CD14-positive monocyte (primary cell): ENCODE results near the gene CYRIA. TPM values are rescaled to one million over a fixed set of nuclear protein-coding genes. Genes with fewer than 3 reads are reported as not detected.

Source experiments
- DNase-seq, 3 donors: peaks; one replicate each; pipeline ENCODE4 v3.0.0-alpha.2; 2011 to 2022
- H2AFZ ChIP-seq: 2 replicates; pipeline ENCODE4 v1.6.0; 2012; ENCODE audit warnings: mild to moderate bottlenecking, low read depth, low read length, inconsistent platforms; ENCODE audit not compliant: insufficient read depth, poor library complexity, severe bottlenecking
- H3K27ac ChIP-seq, 2 donors: 1 replicate in 1 of 2; 2 replicates in 1 of 2; pipeline ENCODE4 v1.5.1; 2012 to 2013; ENCODE audit warnings: low read length in 2 of 2, control low read depth in 1 of 2, inconsistent platforms in 1 of 2, low read depth in 1 of 2, mild to moderate bottlenecking in 1 of 2
- H3K27me3 ChIP-seq, 2 donors: one replicate each; pipeline versions ENCODE4 v1.6.0 to v1.6.1; 2011 to 2013; ENCODE audit warnings: low read length in 2 of 2; ENCODE audit not compliant: control insufficient read depth in 2 of 2, insufficient read depth in 2 of 2
- H3K36me3 ChIP-seq, 2 donors: replicated peaks in 1 of 2; 1 replicate in 1 of 2; 2 replicates in 1 of 2; pipeline versions ENCODE4 v1.5.1 to v1.6.1; 2012 to 2013; ENCODE audit warnings: low read length in 2 of 2, control low read depth in 1 of 2, inconsistent platforms in 1 of 2, mild to moderate bottlenecking in 1 of 2; ENCODE audit not compliant: insufficient read depth in 2 of 2, control insufficient read depth in 1 of 2
- H3K4me1 ChIP-seq, 2 donors: 1 replicate in 1 of 2; 2 replicates in 1 of 2; pipeline versions ENCODE4 v1.5.1 to v1.6.1; 2012 to 2013; ENCODE audit warnings: low read length in 2 of 2, control low read depth in 1 of 2, inconsistent platforms in 1 of 2, mild to moderate bottlenecking in 1 of 2, moderate library complexity in 1 of 2; ENCODE audit not compliant: insufficient read depth in 2 of 2, control insufficient read depth in 1 of 2
- H3K4me2 ChIP-seq: replicated peaks from 2 replicates; pipeline ENCODE3; 2012; ENCODE audit warnings: low read length, moderate library complexity, mild to moderate bottlenecking; ENCODE audit not compliant: poor library complexity, severe bottlenecking; ENCODE audit errors: extremely low read depth
- H3K4me3 ChIP-seq, 3 experiments: fragments of 200-600 bp in 1 of 3; sonication (generic) in 1 of 3; replicated peaks in 1 of 3; 1 replicate in 2 of 3; 2 replicates in 1 of 3; pipeline ENCODE4 v1.5.1; 2011 to 2013; ENCODE audit warnings: low read length in 3 of 3, mild to moderate bottlenecking in 3 of 3, control low read depth in 2 of 3, low read depth in 2 of 3, inconsistent platforms in 1 of 3, moderate library complexity in 1 of 3
- H3K79me2 ChIP-seq: 2 replicates; pipeline ENCODE4 v1.6.0; 2012; ENCODE audit warnings: mild to moderate bottlenecking, control low read depth, inconsistent platforms, low read length, moderate library complexity; ENCODE audit not compliant: insufficient read depth
- H3K9ac ChIP-seq: 2 replicates; pipeline ENCODE4 v1.6.0; 2017; ENCODE audit warnings: low read length, mild to moderate bottlenecking; ENCODE audit not compliant: insufficient read depth, poor library complexity, severe bottlenecking
- H3K9me3 ChIP-seq, 2 donors: replicated peaks in 1 of 2; 1 replicate in 1 of 2; 2 replicates in 1 of 2; pipeline versions ENCODE4 v1.5.1 to v1.6.1; 2012 to 2013; ENCODE audit warnings: low read length in 2 of 2, control low read depth in 1 of 2; ENCODE audit not compliant: control insufficient read depth in 1 of 2, insufficient read depth in 1 of 2
- H4K20me1 ChIP-seq: 2 replicates; pipeline ENCODE4 v1.6.0; 2012; ENCODE audit warnings: mild to moderate bottlenecking, low read length, control low read depth, moderate library complexity; ENCODE audit not compliant: insufficient read depth
- H3K27ac Mint-ChIP-seq, 7 donors: one replicate each; pipeline ENCODE4 v1.8.0; 2020; ENCODE audit warnings: mild to moderate bottlenecking in 7 of 7, mixed read lengths in 7 of 7, moderate library complexity in 6 of 7, inconsistent platforms in 2 of 7
- H3K27me3 Mint-ChIP-seq, 3 donors: one replicate each; pipeline ENCODE4 v1.8.0; 2021 to 2022; ENCODE audit warnings: low read depth in 3 of 3, mild to moderate bottlenecking in 3 of 3, mixed read lengths in 3 of 3, moderate library complexity in 3 of 3, inconsistent platforms in 1 of 3
- H3K36me3 Mint-ChIP-seq, 2 donors: one replicate each; pipeline ENCODE4 v1.8.0; 2020; ENCODE audit warnings: mixed read lengths in 2 of 2, inconsistent platforms in 1 of 2, mild to moderate bottlenecking in 1 of 2
- H3K4me1 Mint-ChIP-seq: one replicate; pipeline ENCODE4 v1.8.0; 2020; ENCODE audit warnings: mild to moderate bottlenecking, mixed read lengths
- H3K4me3 Mint-ChIP-seq, 2 donors: one replicate each; pipeline ENCODE4 v1.8.0; 2020; ENCODE audit warnings: mild to moderate bottlenecking in 2 of 2, mixed read lengths in 2 of 2, moderate library complexity in 1 of 2
- H3K9me3 Mint-ChIP-seq, 7 donors: one replicate each; pipeline ENCODE4 v1.8.0; 2020 to 2022; ENCODE audit warnings: mixed read lengths in 7 of 7, mild to moderate bottlenecking in 6 of 7, moderate library complexity in 6 of 7, inconsistent platforms in 2 of 7
- CTCF ChIP-seq: fragments of 200-600 bp; IDR thresholded peaks from one replicate; pipeline ENCODE4 v1.8.0; 2022; ENCODE audit warnings: antibody characterized with exemption, mild to moderate bottlenecking
- WGBS: methylation state at CpG from one replicate; pipeline ENCODE4 v1.1.5; 2013; ENCODE audit warnings: missing lambda C conversion rate; ENCODE audit not compliant: insufficient coverage; 5-methylcytosine and 5-hydroxymethylcytosine counted together
- intact Hi-C, 2 donors: fragments of 100-400 bp; cut with micrococcal nuclease; formaldehyde crosslinking; loops; one replicate each; pipeline versions ENCODE4 v1.15.0 to v1.15.1; 2023
- polyA plus RNA-seq, 3 donors: library from polyadenylated mRNA; depleted of rRNA in 1 of 3; unstranded in 2 of 3; stranded (reverse) in 1 of 3; fragments of 300-500 nt in 2 of 3; fragments of >200 nt in 1 of 3; fragmentation: Illumina TruSeq in 2 of 3; gene quantifications; 1 replicate in 2 of 3; 2 replicates in 1 of 3; pipeline ENCODE4 v1.2.3, GENCODE V29; 2012 to 2021

The CYRIA gene
- polyA plus RNA-seq, 3 donors: 55.9 to 101 (median 72.4) TPM

DNA sequence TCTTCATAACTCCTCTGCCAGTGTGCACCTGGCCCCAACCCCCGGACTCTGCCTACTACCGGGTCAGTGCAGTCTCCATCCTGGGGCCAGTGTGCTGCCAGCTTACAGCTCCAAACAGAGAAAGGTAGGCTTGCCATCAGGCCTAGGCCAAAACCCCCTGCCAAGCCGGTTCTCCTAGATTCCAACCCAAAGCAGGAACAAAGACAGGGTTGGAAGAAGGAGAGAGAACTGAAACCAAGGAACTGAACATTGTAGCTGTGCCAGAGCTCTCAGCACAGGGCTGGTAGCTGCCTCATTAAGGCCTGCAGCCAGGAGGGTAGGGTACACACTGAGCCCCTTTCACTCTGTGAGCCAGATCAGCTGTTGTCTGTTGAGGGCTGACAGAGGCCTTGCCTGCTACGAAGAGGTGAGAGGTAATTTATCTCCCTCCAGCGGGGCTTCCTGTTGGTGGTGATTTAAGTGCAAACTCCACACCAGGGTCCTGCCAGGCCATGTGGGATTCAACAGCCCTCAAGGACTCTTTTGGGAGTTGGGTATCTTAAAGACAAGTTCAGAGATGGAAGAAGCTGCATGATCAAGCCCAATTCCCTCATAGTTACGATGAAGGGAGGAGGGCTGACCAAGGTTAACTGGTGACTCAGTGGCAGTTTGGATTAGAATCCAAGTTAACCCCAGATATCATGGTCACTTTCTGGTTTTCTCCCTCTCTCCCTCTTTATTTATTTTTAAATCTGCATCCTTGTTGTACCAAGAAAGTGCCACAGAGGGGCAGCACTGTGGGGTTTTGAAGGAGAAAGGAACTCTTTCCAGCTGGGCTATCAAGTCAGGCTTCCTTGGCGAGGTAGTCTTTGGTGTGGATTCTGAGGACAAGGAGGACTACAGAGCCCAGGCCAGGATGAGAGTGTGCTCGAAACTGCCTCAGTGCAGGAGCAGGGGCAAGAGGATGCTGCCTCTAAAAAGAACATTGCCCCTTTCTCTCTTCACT is 48.1 kb downstream of the CYRIA start:
- Mint-ChIP-seq H3K27me3 (no peaks in the 10 kb centered on the region), H3K4me3 (peak overlapping the region in 1 of 2 donors; percentile 69), H3K27ac (peak overlapping the region; percentile 70 to 91 (median 86)), H3K36me3 (peaks cover 92 to 97% of the 10 kb centered on the region in 2 donors), H3K9me3 (peaks cover 0 to 2% (median 0%) of the 10 kb centered on the region in 7 donors), H3K4me1 (peaks cover 76% of the 10 kb centered on the region)
- peak; percentile 53 for TF ChIP-seq CTCF
- peak in 1 of 3 donors; percentile 32 for DNase-seq
- 78% methylated on average over 2 of the region's 8 CpGs for WGBS
- Histone ChIP-seq H3K4me1 (peaks cover 54 to 57% of the 10 kb centered on the region in 2 donors), H3K9me3 (no peaks in the 10 kb centered on the region), H3K27me3 (no peaks in the 10 kb centered on the region), H3K79me2 (peaks cover 71% of the 10 kb centered on the region), H3K9ac (peak overlapping the region; percentile 42), H3K27ac (peak overlapping the region; percentile 66 to 76), H3K4me3 (peak overlapping the region in 1 of 3 experiments; percentile 36), H2AFZ (no peak overlapping the region), H3K4me2 (peak overlapping the region; percentile 39), H4K20me1 (peaks cover 43% of the 10 kb centered on the region), H3K36me3 (peaks cover 58 to 98% of the 10 kb centered on the region in 2 donors)
- intact Hi-C loops: no loop called here
